Progenitor cell of endocrine pancreas (in vitro differentiated cells): ENCODE data around the gene DAAM2. TPM values are rescaled to one million over a fixed set of nuclear protein-coding genes. Genes with fewer than 3 reads are reported as not detected.

ENCODE experiments used
- DNase-seq: peaks from one replicate; pipeline ENCODE4 v3.0.0; 2021; ENCODE audit warnings: low spot score; ENCODE audit not compliant: unreplicated experiment
- H3K27ac Mint-ChIP-seq: 2 replicates; pipeline ENCODE4 v1.8.0; 2021; ENCODE audit warnings: mild to moderate bottlenecking, moderate library complexity, mixed read lengths
- H3K27me3 Mint-ChIP-seq: 2 replicates; pipeline ENCODE4 v1.8.0; 2021; ENCODE audit warnings: mixed read lengths
- H3K36me3 Mint-ChIP-seq: 2 replicates; pipeline ENCODE4 v1.8.0; 2022; ENCODE audit warnings: mixed read lengths; ENCODE audit not compliant: insufficient read depth
- H3K4me1 Mint-ChIP-seq: 2 replicates; pipeline ENCODE4 v1.8.0; 2021; ENCODE audit warnings: low read depth, mixed read lengths
- H3K4me3 Mint-ChIP-seq: 2 replicates; pipeline ENCODE4 v1.8.0; 2021; ENCODE audit warnings: low read depth, mild to moderate bottlenecking, moderate library complexity, mixed read lengths
- H3K9me3 Mint-ChIP-seq: 2 replicates; pipeline ENCODE4 v1.8.0; 2021; ENCODE audit warnings: low read depth, mixed read lengths
- CTCF ChIP-seq: fragments of 200-600 bp; sonication (generic); IDR thresholded peaks from one replicate; pipeline ENCODE4 v1.5.0; 2021; ENCODE audit warnings: antibody characterized with exemption, mild to moderate bottlenecking; ENCODE audit not compliant: unreplicated experiment
- total RNA-seq: library from RNA; stranded (reverse); gene quantifications from 2 replicates; pipeline ENCODE4 v1.2.1, GENCODE V29; 2021

Gene DAAM2
- total RNA-seq, 1 donor from 2014 or later, result 6.3 TPM

GRCh38 chr6:39850736-39851297 is 58.6 kb downstream of the DAAM2 start:
- no peak for DNase-seq
- Mint-ChIP-seq H3K27me3 (peaks cover 5% of the 10 kb centered on the region), H3K9me3 (no peaks in the 10 kb centered on the region), H3K4me3 (no peak overlapping the region), H3K4me1 (no peaks in the 10 kb centered on the region), H3K27ac (no peak overlapping the region), H3K36me3 (no peaks in the 10 kb centered on the region)
- no peak for TF ChIP-seq CTCF

GRCh38 chr6:39851331-39851730 is 59.2 kb downstream of the DAAM2 start:
- Mint-ChIP-seq H3K9me3 (no peaks in the 10 kb centered on the region), H3K4me3 (no peak overlapping the region), H3K36me3 (no peaks in the 10 kb centered on the region), H3K4me1 (no peaks in the 10 kb centered on the region), H3K27me3 (peaks cover 5% of the 10 kb centered on the region), H3K27ac (no peak overlapping the region)
- TF ChIP-seq CTCF, result no peak
- no peak for DNase-seq

- Mint-ChIP-seq H3K27ac (no peak overlapping the region), H3K4me3 (no peak overlapping the region), H3K36me3 (no peaks in the 10 kb centered on the region), H3K4me1 (no peaks in the 10 kb centered on the region), H3K27me3 (peaks cover 5% of the 10 kb centered on the region), H3K9me3 (no peaks in the 10 kb centered on the region)
- no peak for DNase-seq
- TF ChIP-seq CTCF, result no peak
Measured at GRCh38 chr6:39852324-39852723, 60.1 kb downstream of the DAAM2 start.

- H3K4me1 Mint-ChIP-seq, result no peaks in the 10 kb centered on the region
- no peak overlapping the region for H3K27ac Mint-ChIP-seq
- no peaks in the 10 kb centered on the region for H3K9me3 Mint-ChIP-seq
Measured at GRCh38 chr6:39853604-39854003, 61.4 kb downstream of the DAAM2 start.

GRCh38 chr6:39855356-39855995 is 63.3 kb downstream of the DAAM2 start:
- no peak for DNase-seq
- Mint-ChIP-seq H3K9me3 (no peaks in the 10 kb centered on the region), H3K27me3 (peaks cover 5% of the 10 kb centered on the region), H3K27ac (no peak overlapping the region), H3K36me3 (no peaks in the 10 kb centered on the region), H3K4me1 (no peaks in the 10 kb centered on the region), H3K4me3 (no peak overlapping the region)
- no peak for TF ChIP-seq CTCF

More at GRCh38 chr6:39853604-39854003, 61.4 kb downstream of the DAAM2 start:
- Mint-ChIP-seq H3K36me3 (no peaks in the 10 kb centered on the region), H3K4me3 (no peak overlapping the region), H3K27me3 (peaks cover 5% of the 10 kb centered on the region)
- TF ChIP-seq CTCF, result no peak
- no peak for DNase-seq
